Endothelial cell of umbilical vein (primary cell): ENCODE results near the gene TAS1R3.

Experiments used
- GATA2 ChIP-seq: IDR thresholded peaks from 2 replicates; pipeline ENCODE4 v1.7.0; 2011; ENCODE audit warnings: low read depth, mild to moderate bottlenecking, moderate library complexity, mixed read lengths, low read length; ENCODE audit not compliant: insufficient read length, insufficient read depth
- POLR2A ChIP-seq: IDR thresholded peaks from 2 replicates; pipeline ENCODE4 v1.6.1; 2012; ENCODE audit warnings: low read depth, mild to moderate bottlenecking, control low read depth, low read length

DNA sequence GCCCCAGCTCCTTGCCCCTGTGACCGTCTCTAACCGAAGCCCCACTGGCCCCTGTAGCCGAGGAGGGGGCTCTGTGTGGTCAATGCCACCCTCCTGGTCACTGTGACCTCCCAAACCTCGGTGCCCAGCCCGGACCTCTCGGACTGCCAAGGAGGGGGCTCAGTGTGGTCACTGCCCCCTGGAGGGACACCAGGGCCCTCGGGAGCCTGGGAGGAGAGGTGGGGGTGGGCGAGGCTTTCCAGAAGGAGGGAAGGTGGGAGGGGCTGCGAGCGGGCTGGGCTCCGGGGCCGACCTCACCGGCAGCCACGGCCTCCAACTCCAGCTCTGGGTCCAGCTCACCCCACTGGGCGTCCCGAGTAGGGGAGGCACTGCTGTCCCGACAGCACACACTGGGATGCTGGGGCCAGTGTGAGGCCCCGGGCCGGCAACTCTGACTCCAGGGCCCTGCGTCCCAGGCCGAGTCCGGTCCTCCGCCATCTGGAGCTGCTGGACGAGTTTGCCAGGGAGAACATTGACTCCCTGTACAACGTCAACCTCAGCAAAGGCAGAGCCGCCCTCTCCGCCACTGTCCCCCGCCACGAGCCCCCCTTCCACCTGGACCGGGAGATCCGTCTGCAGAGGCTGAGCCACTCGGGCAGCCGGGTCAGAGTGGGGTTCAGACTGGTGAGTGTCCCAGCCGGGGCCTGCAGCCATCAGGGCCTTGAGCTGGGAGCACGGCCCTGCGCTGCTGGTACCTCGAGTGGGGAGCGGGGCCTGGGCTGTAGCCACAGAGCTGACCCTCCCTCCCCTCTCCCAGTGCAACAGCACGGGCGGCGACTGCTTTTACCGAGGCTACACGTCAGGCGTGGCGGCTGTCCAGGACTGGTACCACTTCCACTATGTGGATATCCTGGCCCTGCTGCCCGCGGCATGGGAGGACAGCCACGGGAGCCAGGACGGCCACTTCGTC lies 44.5 kb upstream of the TAS1R3 start:
- TF ChIP-seq GATA2 (no peak), POLR2A (no peak)
